GM19397 (cell line): Measurements from ENCODE around the gene CPNE6.
"Not testable (repeated sequence)": the region's sequence is repeated elsewhere in the genome, so short reads cannot be mapped to it uniquely, and the experiment has no call there.

Experiments used
- ATAC-seq: cut with Tn5 transposase; IDR thresholded peaks from one replicate; pipeline ENCODE4 v1.9.1; 2021; ENCODE audit warnings: mild to moderate bottlenecking, moderate library complexity; ENCODE audit not compliant: unreplicated experiment

The CPNE6 gene

GRCh38 chr14:24102357-24103048 is 31.1 kb downstream of the CPNE6 start:
- no peak for ATAC-seq

DNA sequence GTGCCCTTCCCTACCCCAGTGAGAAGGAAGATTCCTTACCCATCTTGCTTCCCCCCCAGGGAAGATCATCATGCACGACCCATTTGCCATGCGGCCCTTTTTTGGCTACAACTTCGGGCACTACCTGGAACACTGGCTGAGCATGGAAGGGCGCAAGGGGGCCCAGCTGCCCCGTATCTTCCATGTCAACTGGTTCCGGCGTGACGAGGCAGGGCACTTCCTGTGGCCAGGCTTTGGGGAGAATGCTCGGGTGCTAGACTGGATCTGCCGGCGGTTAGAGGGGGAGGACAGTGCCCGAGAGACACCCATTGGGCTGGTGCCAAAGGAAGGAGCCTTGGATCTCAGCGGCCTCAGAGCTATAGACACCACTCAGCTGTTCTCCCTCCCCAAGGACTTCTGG is 32.1 kb downstream of the CPNE6 start:
- ATAC-seq, result no peak

DNA sequence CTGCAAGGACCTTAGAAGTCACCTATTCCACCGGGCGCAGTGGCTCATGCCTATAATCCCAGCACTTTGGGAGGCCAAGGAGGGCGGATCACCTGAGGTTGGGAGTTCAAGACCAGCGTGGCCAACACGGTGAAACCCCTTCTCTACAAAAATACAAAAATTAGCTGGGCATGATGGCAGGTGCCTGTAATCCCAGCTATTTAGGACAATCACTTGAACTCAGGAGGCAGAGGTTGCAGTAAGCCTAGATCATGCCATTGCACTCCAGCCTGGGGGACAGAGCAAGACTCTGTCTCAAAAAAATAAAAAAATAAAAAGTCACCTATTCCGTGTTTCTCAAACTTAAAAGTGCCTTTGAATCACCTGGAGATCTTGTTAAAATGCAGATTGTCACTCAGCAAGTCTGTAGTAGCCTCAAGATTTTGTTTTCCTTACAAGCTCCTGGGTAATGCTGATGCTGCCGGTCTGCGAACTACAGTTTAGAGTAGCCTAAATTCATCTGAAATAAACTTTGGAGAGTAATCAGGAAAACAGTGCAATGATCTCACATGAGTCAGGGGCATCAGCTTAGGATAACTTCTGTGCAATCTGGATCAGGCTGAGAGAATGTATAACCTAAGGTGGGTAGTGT is 34.4 kb downstream of the CPNE6 start:
- not testable (repeated sequence) for ATAC-seq

GRCh38 chr14:24106672-24107271 is 35.4 kb downstream of the CPNE6 start:
- no peak for ATAC-seq

DNA sequence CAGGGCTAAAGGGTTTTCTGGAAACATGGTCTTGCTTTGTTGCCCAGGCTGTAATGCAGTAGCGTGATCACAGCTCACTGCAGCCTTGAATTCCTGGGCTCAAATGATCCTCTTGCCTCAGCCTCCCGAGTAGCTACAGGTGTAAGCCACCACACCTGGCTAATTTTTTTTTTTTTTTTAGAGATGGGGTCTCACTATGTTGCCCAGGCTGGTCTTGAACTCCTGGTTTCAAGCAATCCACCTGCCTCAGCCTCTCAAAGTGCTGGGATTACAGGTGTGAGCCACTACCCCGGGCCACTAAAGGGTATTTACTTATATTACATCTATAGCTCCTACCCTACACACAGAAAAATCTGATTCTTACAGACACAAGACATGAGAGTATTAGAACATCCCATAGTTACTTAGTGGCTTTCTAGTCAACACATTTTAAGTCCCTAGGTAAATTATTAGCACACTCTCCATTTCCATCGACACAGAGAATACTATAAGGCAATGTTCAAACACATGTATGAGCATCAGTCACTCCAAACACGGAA is 37.0 kb downstream of the CPNE6 start:
- no peak for ATAC-seq

GRCh38 chr14:24110060-24110459 is 38.7 kb downstream of the CPNE6 start:
- ATAC-seq, result no peak

DNA sequence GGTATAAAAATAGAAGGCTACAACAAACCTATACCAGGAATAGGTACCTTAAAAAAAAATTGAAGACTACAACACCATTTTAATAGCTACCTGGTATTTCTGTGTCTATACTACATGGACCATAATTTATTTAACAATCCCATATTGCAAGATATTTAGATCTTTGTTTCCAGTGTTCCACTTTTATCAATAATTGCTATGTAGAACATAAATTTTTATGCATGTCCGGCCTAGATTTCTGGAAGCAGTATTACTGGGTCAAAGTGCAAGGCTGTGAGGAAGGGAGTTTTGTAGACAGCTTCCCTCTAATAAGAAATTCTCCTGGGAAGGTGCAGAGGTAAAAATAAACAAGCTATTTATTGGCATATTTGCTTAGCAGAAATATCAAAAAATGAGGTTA is 39.2 kb downstream of the CPNE6 start:
- no peak for ATAC-seq

GRCh38 chr14:24113379-24113800 is 42.0 kb downstream of the CPNE6 start:
- no peak for ATAC-seq

DNA sequence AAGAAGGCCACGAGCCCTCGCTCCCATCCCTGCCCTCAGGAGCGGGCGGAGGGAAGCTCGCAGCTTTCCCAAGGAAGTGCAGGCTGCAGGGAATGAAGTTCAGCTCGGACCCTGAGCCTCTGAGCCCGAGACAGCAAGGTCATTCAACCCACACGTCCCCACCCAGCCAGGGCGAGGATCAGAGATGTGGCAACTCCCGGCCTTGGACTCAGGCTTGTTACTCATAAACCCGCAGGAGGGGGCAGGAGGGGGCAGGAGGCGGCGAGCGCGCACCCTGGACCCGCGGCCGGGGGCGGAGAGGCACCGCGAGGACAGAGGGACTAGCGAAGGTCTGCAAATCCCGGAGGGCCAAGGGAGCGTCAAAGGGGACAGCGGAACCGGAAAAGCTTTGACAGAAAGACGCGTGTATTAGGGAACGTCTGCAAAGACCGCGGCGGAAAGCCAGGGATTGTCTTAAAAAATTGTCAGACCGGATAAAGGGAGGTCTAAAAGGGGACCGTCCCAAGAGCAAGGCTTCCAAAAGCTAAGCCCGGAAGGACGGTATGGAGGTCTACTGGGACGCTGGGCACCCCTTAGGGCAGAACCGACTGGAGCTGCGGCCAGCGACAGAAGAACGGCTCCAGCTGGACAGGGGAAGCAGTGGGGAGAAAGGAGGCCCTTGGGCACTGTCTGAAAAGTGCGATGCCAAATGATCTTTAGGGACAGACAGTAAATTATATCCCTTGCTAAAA is 42.6 kb downstream of the CPNE6 start:
- ATAC-seq, result peak; percentile 26

DNA sequence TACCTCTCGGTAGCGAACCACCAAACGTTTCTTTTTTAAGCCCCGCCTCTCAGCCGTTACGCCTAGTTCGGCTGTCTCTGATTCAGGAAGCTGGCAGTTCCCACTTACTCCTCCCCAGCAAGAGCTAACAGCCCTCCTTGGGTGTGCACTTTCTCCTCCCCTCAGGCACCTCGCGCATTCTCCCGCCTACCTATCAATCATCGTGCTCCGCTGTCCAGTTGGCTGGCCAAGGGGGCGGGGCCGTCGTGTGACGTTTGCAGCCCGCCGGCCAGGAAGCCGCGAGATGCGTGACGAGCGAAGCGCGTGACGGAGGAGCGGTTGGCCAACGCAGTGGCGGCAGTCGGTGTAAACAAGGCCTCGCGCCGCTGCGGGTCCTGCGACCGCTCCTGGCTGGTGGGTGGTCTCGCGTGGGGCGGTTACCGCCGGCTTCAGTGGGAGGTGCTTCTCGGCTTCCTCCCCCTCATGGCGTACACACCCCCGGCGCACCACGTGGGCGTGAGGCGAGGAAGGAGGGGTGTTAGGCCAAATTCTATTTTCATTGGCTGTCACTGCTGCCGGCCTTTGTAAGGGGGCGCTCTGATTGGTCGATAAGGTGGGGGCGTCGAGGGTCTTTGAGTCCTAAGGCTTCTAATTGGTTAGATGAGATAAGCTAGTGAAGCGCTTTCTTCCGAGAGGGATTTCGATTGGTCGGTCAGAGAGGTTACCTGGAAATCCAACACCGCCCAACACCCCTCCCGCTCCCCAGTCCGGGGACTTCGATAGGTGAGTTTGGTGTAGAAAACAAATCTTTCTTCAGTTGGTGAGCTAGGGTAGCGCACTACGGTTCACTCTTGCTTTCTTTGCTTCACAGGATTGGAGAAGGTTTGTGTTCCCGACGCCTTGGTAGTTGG is 43.4 kb downstream of the CPNE6 start, which contains the start of the genes DCAF11 and NRL:
Gene DCAF11, plus strand, starts transcription at position 246 of the 890 bp plus-strand sequence. CDS start 818 bp downstream, outside the sequence.
Gene NRL, minus strand, starts transcription at position 418 of the 890 bp plus-strand sequence. CDS start 32,101 bp downstream, outside the sequence.
- peak; percentile 80 for ATAC-seq

- ATAC-seq, result no peak
Observed at GRCh38 chr14:24115422-24116127, 44.2 kb downstream of the CPNE6 start.

GRCh38 chr14:24116128-24116814 is 44.9 kb downstream of the CPNE6 start:
- ATAC-seq, result no peak

DNA sequence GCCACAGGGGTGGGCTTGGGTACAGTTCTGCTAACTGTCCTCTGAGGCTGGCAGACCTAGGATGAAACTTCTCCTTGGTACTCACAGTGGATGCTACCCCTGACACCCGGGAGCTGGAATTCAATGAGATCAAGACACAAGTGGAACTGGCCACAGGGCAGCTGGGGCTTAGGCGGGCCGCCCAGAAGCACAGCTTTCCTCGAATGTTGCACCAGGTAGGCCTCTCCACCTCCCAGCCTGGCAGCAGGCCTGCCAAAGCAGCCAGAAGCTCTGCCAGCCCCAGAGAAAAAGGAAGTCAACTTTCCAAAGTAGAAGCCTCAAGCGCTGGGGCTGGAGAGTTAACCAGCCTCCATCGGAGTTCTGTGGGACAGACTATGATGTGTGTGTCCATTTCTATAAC is 45.8 kb downstream of the CPNE6 start:
- no peak for ATAC-seq

DNA sequence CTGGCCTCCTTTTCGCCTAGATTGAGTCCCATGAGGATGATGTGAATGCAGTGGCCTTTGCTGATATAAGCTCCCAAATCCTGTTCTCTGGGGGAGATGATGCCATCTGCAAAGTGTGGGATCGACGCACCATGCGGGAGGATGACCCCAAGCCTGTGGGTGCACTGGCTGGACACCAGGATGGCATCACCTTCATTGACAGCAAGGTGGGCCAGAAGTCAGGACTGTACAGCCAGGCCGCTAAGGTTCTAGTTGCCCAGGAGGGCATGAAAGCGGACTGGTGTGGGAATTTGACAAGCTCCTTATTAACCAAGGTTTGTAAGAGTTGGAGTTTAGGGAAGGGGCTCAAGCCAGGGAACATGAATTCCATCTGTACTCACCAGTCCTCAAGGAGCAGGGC is 48.3 kb downstream of the CPNE6 start:
- ATAC-seq, result no peak

DNA sequence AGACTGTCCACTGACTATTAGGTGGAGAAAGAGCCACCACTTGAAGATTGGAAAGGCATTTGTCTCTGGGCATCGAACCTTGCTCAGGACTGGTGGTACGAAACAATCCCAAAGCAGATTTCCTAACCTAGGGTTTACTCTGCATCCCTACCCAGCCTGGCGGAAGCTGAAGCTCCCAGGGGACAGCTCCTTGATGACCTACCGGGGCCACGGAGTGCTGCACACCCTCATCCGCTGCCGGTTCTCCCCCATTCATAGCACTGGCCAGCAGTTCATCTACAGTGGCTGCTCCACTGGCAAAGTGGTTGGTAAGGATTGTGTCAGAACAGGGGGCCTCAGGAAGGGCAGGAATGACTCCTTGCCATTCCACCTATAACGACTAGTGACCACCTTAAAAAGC is 49.8 kb downstream of the CPNE6 start:
- no peak for ATAC-seq

DNA sequence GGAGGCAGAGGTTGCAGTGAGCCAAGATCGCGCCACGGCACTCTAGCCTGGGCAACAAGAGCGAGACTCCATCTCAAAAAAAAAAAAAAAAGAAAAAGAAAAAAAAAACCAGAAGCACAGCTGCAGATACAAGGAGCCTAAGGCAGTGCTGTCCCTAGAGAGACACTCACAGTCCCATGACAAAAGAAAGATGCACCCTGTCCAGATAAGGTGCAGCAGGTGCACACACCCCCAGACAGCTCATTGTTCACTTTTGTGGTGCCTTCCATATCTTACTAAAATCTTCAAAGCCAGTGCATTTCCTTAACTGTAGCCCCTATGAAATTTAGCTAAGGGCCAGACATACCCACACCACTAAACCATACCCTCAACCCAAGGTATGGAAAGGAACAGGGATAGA is 51.1 kb downstream of the CPNE6 start:
- ATAC-seq, result no peak

DNA sequence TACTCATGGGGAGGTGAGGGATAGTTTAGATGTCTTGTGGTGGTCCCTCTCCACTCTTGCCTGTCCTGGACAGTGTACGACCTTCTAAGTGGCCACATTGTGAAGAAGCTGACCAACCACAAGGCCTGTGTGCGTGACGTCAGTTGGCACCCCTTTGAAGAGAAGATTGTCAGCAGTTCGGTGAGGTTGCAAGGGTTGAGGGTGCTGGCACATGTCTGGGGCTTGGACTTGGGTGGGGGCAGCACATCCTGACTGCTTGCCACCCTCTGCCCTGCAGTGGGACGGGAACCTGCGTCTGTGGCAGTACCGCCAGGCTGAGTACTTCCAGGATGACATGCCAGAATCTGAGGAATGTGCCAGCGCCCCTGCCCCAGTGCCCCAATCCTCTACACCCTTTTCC is 51.5 kb downstream of the CPNE6 start:
- no peak for ATAC-seq

GRCh38 chr14:24123424-24124417 is 52.4 kb downstream of the CPNE6 start:
- peak; percentile 47 for ATAC-seq
